Stomach (tissue), 9 donors: ENCODE data around the gene CHST2. TPM values are rescaled to one million over a fixed set of nuclear protein-coding genes. Genes with fewer than 3 reads are reported as not detected.

Experiments
- DNase-seq, 2 donors: peaks; one replicate each; pipeline versions ENCODE4 v3.0.0 to v3.0.0-alpha.2; 2013 to 2019
- H3K27ac ChIP-seq, 5 donors: fragments of 200-600 bp in 4 of 5; sonication (generic) in 4 of 5; one replicate each; pipeline ENCODE4 v1.5.1; 2013 to 2019; ENCODE audit warnings: mild to moderate bottlenecking in 1 of 5, moderate library complexity in 1 of 5
- H3K27me3 ChIP-seq, 3 donors: fragments of 200-600 bp; sonication (generic); one replicate each; pipeline ENCODE4 v1.5.1; 2017 to 2019; ENCODE audit warnings: mixed run types in 1 of 3
- H3K36me3 ChIP-seq, 4 donors: fragments of 200-600 bp; sonication (generic); 1 replicate in 3 of 4; 2 replicates in 1 of 4; pipeline ENCODE4 v1.5.1; 2016 to 2019
- H3K4me1 ChIP-seq, 4 donors: fragments of 200-600 bp; sonication (generic); one replicate each; pipeline ENCODE4 v1.5.1; 2016 to 2019
- H3K4me3 ChIP-seq, 4 donors: fragments of 200-600 bp; sonication (generic) in 3 of 4; one replicate each; pipeline ENCODE4 v1.5.1; 2016 to 2019; ENCODE audit warnings: mild to moderate bottlenecking in 1 of 4
- H3K9me3 ChIP-seq, 4 donors: fragments of 200-600 bp; sonication (generic); one replicate each; pipeline ENCODE4 v1.5.1; 2016 to 2019
- CTCF ChIP-seq, 7 experiments: fragments of 450-650 bp in 4 of 7; fragments of 200-600 bp in 3 of 7; sonication (generic) in 3 of 7; IDR thresholded peaks; one replicate each; pipeline ENCODE4 v1.5.1; 2016 to 2019; ENCODE audit warnings: antibody characterized with exemption in 7 of 7, control low read depth in 2 of 7, mild to moderate bottlenecking in 1 of 7
- EP300 ChIP-seq: sonication (generic); formaldehyde crosslinking; IDR thresholded peaks from one replicate; pipeline ENCODE4 v1.6.1; 2017; ENCODE audit warnings: antibody characterized with exemption
- POLR2A ChIP-seq, 4 donors: fragments of 450-650 bp; IDR thresholded peaks; one replicate each; pipeline ENCODE4 v1.6.1; 2016; ENCODE audit warnings: antibody characterized with exemption in 4 of 4, control low read depth in 2 of 4, mild to moderate bottlenecking in 1 of 4, moderate library complexity in 1 of 4
- POLR2AphosphoS5 ChIP-seq, 3 donors: sonication (generic); formaldehyde crosslinking; IDR thresholded peaks; one replicate each; pipeline ENCODE4 v1.6.1; 2016; ENCODE audit warnings: antibody characterized with exemption in 3 of 3
- WGBS, 5 donors: extraction: QIAGEN DNeasy Blood & Tissue Kit in 3 of 5; methylation state at CpG; one replicate each; pipeline versions ENCODE4 v1.1.5 to v1.1.7; 2013 to 2018; 5-methylcytosine and 5-hydroxymethylcytosine counted together
- intact Hi-C: fragments of 100-400 bp; cut with DNase I; formaldehyde crosslinking; loops from one replicate; pipeline ENCODE4 v1.15.1; 2023; ENCODE audit warnings: low total_unique reads
- polyA plus RNA-seq, 3 donors: library from polyadenylated mRNA; stranded (reverse); fragments of 200-250 nt; gene quantifications; one replicate each; pipeline ENCODE4 v1.2.3, GENCODE V29; 2013
- total RNA-seq, 5 donors: library from RNA; depleted of rRNA; stranded (reverse); fragments of >200 nt; gene quantifications; one replicate each; pipeline versions ENCODE4 v1.1.0 to v1.2.3, GENCODE V29; 2014 to 2016
- donor health status: healthy with polysubstance abuse.
- donor health status: Bipolar disorder and iron deficiency.
- donor health status: healthy.

CHST2 gene
- total and polyA plus RNA-seq, 8 donors, result 0.73 to 5.9 (median 3.2) TPM

GRCh38 chr3:143135150-143135549, 15.6 kb downstream of the CHST2 start:
- H3K4me1 ChIP-seq, result no peaks in the 10 kb centered on the region
- intact Hi-C loops, result no loop called here
- TF ChIP-seq POLR2A (IDR thresholded peaks at IDR 0.05), result no peak
- TF ChIP-seq EP300, result no peak
- TF ChIP-seq CTCF (IDR thresholded peaks at IDR 0.05), result no peak
- TF ChIP-seq POLR2AphosphoS5 (IDR thresholded peaks at IDR 0.05), result no peak
- DNase-seq, result peak in 1 of 2 donors; percentile 38
- H3K36me3 ChIP-seq, result no peaks in the 10 kb centered on the region
- H3K4me3 ChIP-seq, result no peak overlapping the region
- H3K27ac ChIP-seq, result no peak overlapping the region
- H3K9me3 ChIP-seq, result no peaks in the 10 kb centered on the region
- 57 to 78% (median 73%) methylated on average over 2 of the region's 2 CpGs for WGBS, 5 donors
- H3K27me3 ChIP-seq, result no peaks in the 10 kb centered on the region

- Histone ChIP-seq H3K36me3 (no peaks in the 10 kb centered on the region), H3K27ac (no peak overlapping the region), H3K27me3 (no peaks in the 10 kb centered on the region), H3K4me3 (no peak overlapping the region), H3K4me1 (no peaks in the 10 kb centered on the region), H3K9me3 (no peaks in the 10 kb centered on the region)
- 46 to 91% (median 66%) methylated on average over 2 of the region's 2 CpGs for WGBS, 5 donors
- TF ChIP-seq POLR2AphosphoS5 (IDR thresholded peaks at IDR 0.05) (no peak), EP300 (no peak), POLR2A (IDR thresholded peaks at IDR 0.05) (no peak), CTCF (IDR thresholded peaks at IDR 0.05) (no peak)
- intact Hi-C loops, result no loop called here
- no peak for DNase-seq
These were observed 18.0 kb downstream of the CHST2 start for GRCh38 chr3:143137435-143138036.

- Histone ChIP-seq H3K9me3 (no peaks in the 10 kb centered on the region), H3K4me3 (no peak overlapping the region), H3K4me1 (no peaks in the 10 kb centered on the region), H3K36me3 (no peaks in the 10 kb centered on the region), H3K27ac (no peak overlapping the region), H3K27me3 (no peaks in the 10 kb centered on the region)
- TF ChIP-seq POLR2A (IDR thresholded peaks at IDR 0.05), result no peak
- TF ChIP-seq CTCF (IDR thresholded peaks at IDR 0.05), result no peak
- no peak for TF ChIP-seq POLR2AphosphoS5 (IDR thresholded peaks at IDR 0.05)
- no peak for TF ChIP-seq EP300
- WGBS, 5 donors, result 81 to 93% (median 92%) methylated on average over 3 of the region's 3 CpGs
- intact Hi-C loops, result no loop called here
- no peak for DNase-seq
These were observed 19.4 kb downstream of the CHST2 start for GRCh38 chr3:143138953-143139352.

GRCh38 chr3:143139762-143140161, 20.2 kb downstream of the CHST2 start:
- intact Hi-C loops, result no loop called here
- no peak overlapping the region for H3K27ac ChIP-seq

More at GRCh38 chr3:143139762-143140161, 20.2 kb downstream of the CHST2 start:
- Histone ChIP-seq H3K4me3 (no peak overlapping the region), H3K36me3 (no peaks in the 10 kb centered on the region), H3K4me1 (no peaks in the 10 kb centered on the region), H3K9me3 (no peaks in the 10 kb centered on the region), H3K27me3 (peaks cover 0 to 1% (median 0%) of the 10 kb centered on the region in 3 donors)
- TF ChIP-seq POLR2AphosphoS5 (IDR thresholded peaks at IDR 0.05) (peak in 1 of 3 donors; percentile 20), CTCF (IDR thresholded peaks at IDR 0.05) (no peak), EP300 (no peak), POLR2A (IDR thresholded peaks at IDR 0.05) (no peak)
- DNase-seq, result peak in 1 of 2 donors; percentile 47
- 34 to 54% (median 46%) methylated on average over 7 of the region's 7 CpGs for WGBS, 5 donors
